GM12878 (cell line): ENCODE measurements around the gene TMEM41A. TPM values are rescaled to one million over a fixed set of nuclear protein-coding genes. Genes with fewer than 3 reads are reported as not detected.

Experiments
- ATAC-seq: fragments of 200-7000 bp; cut with Tn5 transposase; 3 replicates; pipeline ENCODE4 v1.9.1; 2020; ENCODE audit warnings: mild to moderate bottlenecking, moderate library complexity
- BruUV-seq: library from RNA; stranded (reverse); fragments of 400-500 nt; replicated peaks from 2 replicates; lab custom pipeline; 2021; lab: Mats Ljungman, UMichigan
- CTCF ChIA-PET: fragments of 300-600 bp; sonication (Branson Sonifier 250); formaldehyde crosslinking; extraction: SDS; loops from one replicate; lab custom pipeline; 2021; ENCODE audit warnings: inconsistent platforms; lab: Yijun Ruan, JAX
- POLR2A ChIA-PET: fragments of 350-600 bp; formaldehyde crosslinking; extraction: SDS; loops from one replicate; lab custom pipeline; 2021; ENCODE audit warnings: inconsistent platforms; lab: Charles Lee
- RAD21 ChIA-PET: fragments of 300-600 bp; sonication (Branson Sonifier 250); formaldehyde crosslinking; loops from one replicate; lab custom pipeline; 2023; ENCODE audit warnings: antibody characterized with exemption; ENCODE audit not compliant: unreplicated experiment; lab: Charles Lee
- SMC1A ChIA-PET: fragments of 300-600 bp; sonication (Branson Sonifier 250); formaldehyde crosslinking; loops from one replicate; lab custom pipeline; 2023; ENCODE audit not compliant: unreplicated experiment, uncharacterized antibody; lab: Charles Lee
- DNase-seq: peaks from one replicate; pipeline ENCODE4 v3.0.0-alpha.2; 2011; ENCODE audit warnings: low read depth, low spot score
- FAIRE-seq: peaks from 3 replicates; lab custom pipeline; 2011; peaks lifted over from hg19 to GRCh38; lab: Jason Lieb, UNC
- H2AFZ ChIP-seq: 2 replicates; pipeline ENCODE4 v1.6.0; 2011; ENCODE audit warnings: low read depth, low read length, control low read depth; ENCODE audit not compliant: control insufficient read depth
- H3K27ac ChIP-seq: 2 replicates; pipeline ENCODE4 v1.5.1; 2011; ENCODE audit warnings: control low read depth; ENCODE audit not compliant: control insufficient read depth, insufficient read depth
- H3K27me3 ChIP-seq, 2 experiments: replicated peaks in 1 of 2; 2 replicates each; pipeline versions ENCODE4 v1.6.0 to v1.6.1; 2011; ENCODE audit warnings: low read length in 1 of 2; ENCODE audit not compliant: control insufficient read depth in 2 of 2, insufficient read depth in 2 of 2
- H3K36me3 ChIP-seq, 2 experiments: 2 replicates each; pipeline ENCODE4 v1.5.1; 2011; ENCODE audit warnings: low read length in 1 of 2; ENCODE audit not compliant: control insufficient read depth in 2 of 2, insufficient read depth in 2 of 2
- H3K4me1 ChIP-seq: 2 replicates; pipeline ENCODE4 v1.6.1; 2011; ENCODE audit warnings: mild to moderate bottlenecking, low read length, moderate library complexity, mixed read lengths; ENCODE audit not compliant: control insufficient read depth, insufficient read depth
- H3K4me2 ChIP-seq: 2 replicates; pipeline ENCODE4 v1.6.0; 2011; ENCODE audit warnings: control low read depth; ENCODE audit not compliant: control insufficient read depth, insufficient read depth
- H3K4me3 ChIP-seq: fragments of 200-600 bp; sonication (generic); 2 replicates; pipeline ENCODE4 v1.5.1; 2016
- H3K79me2 ChIP-seq: 2 replicates; pipeline ENCODE4 v1.6.0; 2011; ENCODE audit warnings: low read length; ENCODE audit not compliant: control insufficient read depth, insufficient read depth
- H3K9ac ChIP-seq: 2 replicates; pipeline ENCODE4 v1.8.0; 2011; ENCODE audit warnings: low read length, control low read depth, mixed read lengths; ENCODE audit not compliant: control insufficient read depth, insufficient read depth
- H3K9me3 ChIP-seq: replicated peaks from 3 replicates; pipeline ENCODE4 v1.5.1; 2011; ENCODE audit warnings: mild to moderate bottlenecking, low read length; ENCODE audit not compliant: control insufficient read depth, insufficient read depth
- H4K20me1 ChIP-seq: 2 replicates; pipeline ENCODE4 v1.6.0; 2011; ENCODE audit not compliant: control insufficient read depth, insufficient read depth
- DPF2 ChIP-seq: fragments of 450-650 bp; IDR thresholded peaks from 2 replicates; pipeline ENCODE4 v1.6.1; 2017; ENCODE audit warnings: mild to moderate bottlenecking
- ELK1 ChIP-seq: IDR thresholded peaks from 2 replicates; pipeline ENCODE4 v1.6.1; 2012; ENCODE audit warnings: low read depth, low read length, improper control_type of control experiment
- ETV6 ChIP-seq, 2 experiments: fragments of 450-650 bp in 1 of 2; IDR thresholded peaks in 1 of 2; conservative IDR thresholded peaks in 1 of 2; 2 replicates each; pipeline ENCODE4 v1.6.1; 2014; ENCODE audit warnings: antibody characterized with exemption in 1 of 2, borderline replicate concordance in 1 of 2, low read depth in 1 of 2, mild to moderate bottlenecking in 1 of 2, moderate library complexity in 1 of 2
- ZBTB33 ChIP-seq: fragments of 450-650 bp; IDR thresholded peaks from 2 replicates; pipeline ENCODE4 v1.6.1; 2017; ENCODE audit warnings: mild to moderate bottlenecking
- ZNF274 ChIP-seq: IDR thresholded peaks from one replicate; pipeline ENCODE4 v1.8.0; 2011; ENCODE audit not compliant: insufficient read length, insufficient read depth
- WGBS: methylation state at CpG from one replicate; pipeline ENCODE4 v1.1.6; 2016; ENCODE audit warnings: low lambda C conversion rate; ENCODE audit not compliant: insufficient replicate concordance, insufficient coverage; ENCODE audit errors: missing lambda C conversion rate; 5-methylcytosine and 5-hydroxymethylcytosine counted together
- in situ Hi-C: fragments of 300-500 bp; cut with MboI; formaldehyde crosslinking; loops from 9 replicates; pipeline ENCODE4 v1.14.3; 2018; ENCODE audit warnings: mixed read lengths
- intact Hi-C: fragments of 100-400 bp; cut with micrococcal nuclease; formaldehyde crosslinking; loops from one replicate; pipeline ENCODE4 v1.14.2; 2022; ENCODE audit not compliant: unreplicated experiment
- polyA plus RNA-seq, 11 experiments: library from polyadenylated mRNA; depleted of rRNA in 4 of 11; unstranded in 6 of 11; stranded (reverse) in 5 of 11; fragments of >200 nt; fragmentation: Nextera tagmentation in 4 of 11; fragmentation: Illumina TruSeq in 1 of 11; extraction: Ambion mirVana in 4 of 11; extraction: Trizol in 1 of 11; gene quantifications; 1 replicate in 1 of 11; 2 replicates in 10 of 11; pipeline versions ENCODE4 v1.2.1 to v1.2.3, GENCODE V29; 2011 to 2016; ENCODE audit warnings: inconsistent platforms in 2 of 11, missing spikeins in 2 of 11, low read depth in 1 of 11
- total RNA-seq, 4 experiments: library from RNA; depleted of rRNA in 3 of 4; stranded (reverse); fragments of >200 nt in 3 of 4; fragmentation: Illumina TruSeq in 1 of 4; extraction: Trizol in 1 of 4; gene quantifications; 2 replicates each; pipeline versions ENCODE4 v1.2.1 to v1.2.3, GENCODE V29; 2013 to 2021

Gene TMEM41A
- total and polyA plus RNA-seq, 10 of the 15 experiments (the other 5 are each of a cell fraction or from before 2014, with no cell fraction given), result 13.9 to 33.2 (median 21.8) TPM

- Histone ChIP-seq H3K4me3 (no peak overlapping the region), H2AFZ (no peak overlapping the region), H3K36me3 (peaks cover 0 to 3% of the 10 kb centered on the region in 2 experiments; a peak in 2 of 4 replicates), H3K27me3 (no peaks in the 10 kb centered on the region), H3K9ac (no peak overlapping the region), H3K4me2 (no peak overlapping the region), H3K79me2 (no peaks in the 10 kb centered on the region), H3K9me3 (no peaks in the 10 kb centered on the region), H3K4me1 (no peaks in the 10 kb centered on the region), H3K27ac (no peak overlapping the region), H4K20me1 (no peaks in the 10 kb centered on the region)
- FAIRE-seq (no peak), ATAC-seq (no peak), DNase-seq (no peak)
- intact Hi-C loops, result no loop called here
- CTCF ChIA-PET, result interaction anchor here (1.2 kb wide), 1 partner anchor 76 kb away, joined by 3 read pairs; no protein-coding TSS in a partner anchor
- POLR2A ChIA-PET, result no interaction called here
- BruUV-seq, result no TSS peak
- no peak for TF ChIP-seq ZNF274
- TF ChIP-seq ZBTB33, result no peak
- TF ChIP-seq ETV6 (conservative IDR thresholded peaks at IDR 0.05 in 1 of 2, IDR thresholded peaks at IDR 0.05 in 1 of 2; ENCODE audit: borderline replicate concordance in 1 of 2, low read depth in 1 of 2), result no peak
- TF ChIP-seq ELK1, result no peak
- TF ChIP-seq DPF2, result no peak
- in situ Hi-C loops, result no loop called here
- RAD21 ChIA-PET, result no interaction called here
- SMC1A ChIA-PET, result interaction anchor here (1.2 kb wide), 1 partner anchor 50 kb away, joined by 3 read pairs; no protein-coding TSS in a partner anchor
- 83% methylated on average over 4 of the region's 4 CpGs for WGBS
These were observed 12.9 kb upstream of the TMEM41A start for GRCh38 chr3:185511711-185512110.
